ENCODE data around the gene VMP1.
"Not testable (repeated sequence)": the region's sequence is repeated elsewhere in the genome, so short reads cannot be mapped to it uniquely, and the experiment has no call there.

The VMP1 gene

GRCh38 chr17:59779521-59779920, 72.1 kb downstream of the VMP1 start:
- DNase-seq (ENCODE audit: low spot score), result no peak

DNA sequence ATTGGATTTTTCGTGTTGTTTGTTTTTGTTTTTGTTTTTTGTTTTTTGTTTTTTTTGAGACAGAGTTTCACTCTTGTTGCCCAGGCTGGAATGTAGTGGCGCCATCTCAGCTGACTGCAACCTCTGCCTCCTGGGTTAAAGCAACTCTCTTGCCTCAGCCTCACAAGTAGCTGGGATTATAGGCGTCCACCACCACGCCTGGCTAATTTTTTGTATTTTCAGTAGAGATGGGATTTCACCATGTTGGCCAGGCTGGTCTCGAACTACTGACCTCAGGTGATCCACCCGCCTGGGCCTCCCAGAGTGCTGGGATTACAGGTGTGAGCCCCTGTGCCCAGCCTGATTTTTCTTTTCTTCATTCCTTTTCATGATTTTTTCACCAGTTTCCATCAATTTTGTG, 73.1 kb downstream of the VMP1 start:
- not testable (repeated sequence) for DNase-seq (ENCODE audit: low spot score)

- peak; percentile 71 for DNase-seq (ENCODE audit: low spot score)
Observed at GRCh38 chr17:59783221-59784047, 76.0 kb downstream of the VMP1 start.

- DNase-seq (ENCODE audit: low spot score), result no peak
Observed at GRCh38 chr17:59785091-59785799, 77.8 kb downstream of the VMP1 start.

- DNase-seq (ENCODE audit: low spot score), result no peak
Observed at GRCh38 chr17:59786213-59786535, 78.7 kb downstream of the VMP1 start.

GRCh38 chr17:59786536-59787319, 79.3 kb downstream of the VMP1 start:
- DNase-seq (ENCODE audit: low spot score), result peak; percentile 94

DNA sequence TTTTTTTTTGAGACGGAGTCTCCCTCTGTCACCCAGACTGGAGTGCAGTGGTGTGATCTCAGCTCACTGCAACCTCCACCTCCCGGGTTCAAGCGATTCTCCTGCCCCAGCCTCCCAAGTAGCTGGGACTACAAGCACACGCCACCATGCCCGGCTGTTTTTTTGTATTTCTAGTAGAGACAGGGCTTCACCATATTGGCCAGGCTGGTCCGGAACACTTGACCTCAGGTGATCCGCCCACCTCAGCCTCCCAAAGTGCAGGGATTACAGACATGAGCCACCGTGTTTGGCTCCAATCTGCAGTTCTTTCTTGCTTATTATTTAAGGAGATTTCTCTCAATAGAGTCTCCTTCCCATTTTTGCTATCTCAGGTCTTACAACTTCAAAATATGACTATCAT, 82.4 kb downstream of the VMP1 start:
- DNase-seq (ENCODE audit: low spot score), result not testable (repeated sequence)

GRCh38 chr17:59790418-59790817, 83.0 kb downstream of the VMP1 start:
- DNase-seq (ENCODE audit: low spot score), result not testable (repeated sequence)

- no peak for DNase-seq (ENCODE audit: low spot score)
Observed at GRCh38 chr17:59790910-59791309, 83.5 kb downstream of the VMP1 start.

DNA sequence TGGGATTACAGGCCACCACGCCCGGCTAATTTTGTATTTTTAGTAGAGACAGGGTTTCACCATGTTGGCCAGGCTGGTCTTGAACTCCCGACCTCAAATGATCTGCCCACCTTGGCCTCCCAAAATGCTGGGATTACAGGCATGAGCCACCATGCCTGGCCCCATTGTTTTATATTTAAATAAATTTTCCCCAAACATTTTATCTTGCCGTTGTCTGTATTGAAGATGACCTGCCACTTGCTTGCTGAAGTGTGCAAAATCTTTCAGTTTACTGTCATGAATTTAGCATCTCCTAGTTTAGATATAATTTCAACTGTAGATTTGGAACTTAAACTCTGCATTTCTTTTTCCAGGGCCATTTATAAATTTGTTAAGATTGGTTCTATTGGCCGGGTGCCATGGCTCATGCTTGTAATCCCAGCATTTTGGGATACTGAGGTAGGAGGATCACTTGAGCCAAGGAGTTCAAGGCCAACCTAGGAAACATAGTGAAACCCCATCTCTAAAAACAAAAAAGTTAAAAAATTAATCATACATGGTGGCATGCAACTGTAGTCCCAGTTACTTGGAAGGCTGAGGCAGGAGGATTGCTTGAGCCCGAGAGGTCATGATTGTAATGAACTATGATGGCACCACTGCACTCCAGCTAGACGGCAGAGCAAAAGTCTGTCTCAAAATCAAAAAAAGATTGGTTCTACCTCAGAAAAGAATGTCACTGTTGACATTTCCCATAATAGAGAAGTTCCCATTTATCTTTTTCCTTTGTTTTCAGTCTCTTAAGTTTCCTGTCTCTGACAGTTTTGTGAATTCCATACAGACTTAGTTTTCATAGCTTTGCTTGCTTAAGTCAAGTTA, 84.4 kb downstream of the VMP1 start:
- DNase-seq (ENCODE audit: low spot score), result no peak

- not testable (repeated sequence) for DNase-seq (ENCODE audit: low spot score)
Observed at GRCh38 chr17:59792458-59792823, 85.0 kb downstream of the VMP1 start.

DNA sequence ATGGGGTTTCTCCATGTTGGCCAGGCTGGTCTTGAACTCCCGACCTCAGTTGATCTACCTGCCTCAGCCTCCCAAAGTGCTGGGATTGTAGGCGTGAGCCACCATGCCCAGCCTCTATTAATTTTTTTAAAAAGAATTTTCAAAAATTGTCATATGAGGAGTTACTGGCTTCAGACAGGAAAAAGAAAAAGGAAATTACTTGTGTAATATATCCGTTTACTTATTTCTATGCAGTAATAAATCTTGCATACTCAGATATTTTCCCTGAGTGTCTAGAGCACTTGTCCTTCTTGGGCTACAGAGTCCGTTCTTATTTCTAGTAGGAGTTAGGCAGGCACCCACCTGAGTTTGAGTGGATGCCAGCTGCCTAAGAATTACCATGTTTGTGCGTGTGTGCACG, 85.8 kb downstream of the VMP1 start:
- DNase-seq (ENCODE audit: low spot score), result no peak

DNA sequence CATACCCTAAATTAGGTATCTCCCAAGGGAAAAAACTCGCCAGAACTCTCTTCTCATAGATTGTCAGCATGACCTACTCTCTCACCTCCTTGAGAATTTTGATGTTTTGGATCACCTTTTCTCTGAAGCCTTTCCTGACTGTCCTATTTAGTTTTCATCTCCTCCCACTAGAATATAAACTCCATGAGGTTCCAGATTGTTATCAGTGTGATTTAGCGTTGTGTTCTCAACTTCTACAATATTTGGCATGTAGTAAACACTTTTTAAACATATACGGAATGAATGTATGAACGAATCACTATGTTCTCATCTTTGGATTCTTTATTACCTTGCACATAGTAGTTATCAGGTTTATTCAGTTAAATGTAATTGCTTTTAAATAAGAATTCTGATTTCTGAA, 88.7 kb downstream of the VMP1 start:
- no peak for DNase-seq (ENCODE audit: low spot score)

DNA sequence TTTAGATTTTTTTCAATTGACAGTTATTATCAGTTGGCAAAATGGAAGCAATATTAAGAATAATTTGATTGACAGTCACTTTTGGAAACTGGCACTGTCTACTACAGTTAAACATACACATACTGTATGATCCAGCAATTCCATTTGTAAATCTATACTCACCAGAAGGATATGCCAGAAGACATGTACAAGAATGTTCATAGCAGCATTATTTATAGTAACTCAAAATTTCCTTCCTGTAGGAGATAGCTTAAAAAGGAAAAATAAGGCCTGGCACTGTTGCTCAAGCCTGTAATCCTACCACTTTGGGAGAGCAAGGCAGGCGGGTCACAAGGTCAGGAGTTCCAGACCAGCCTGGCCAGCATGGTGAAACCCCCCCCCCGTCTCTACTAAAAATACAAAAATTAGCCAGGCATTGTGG, 89.3 kb downstream of the VMP1 start:
- DNase-seq (ENCODE audit: low spot score), result no peak

GRCh38 chr17:59798111-59798510, 90.7 kb downstream of the VMP1 start:
- DNase-seq (ENCODE audit: low spot score), result no peak

GRCh38 chr17:59800530-59800942, 93.1 kb downstream of the VMP1 start:
- no peak for DNase-seq (ENCODE audit: low spot score)

DNA sequence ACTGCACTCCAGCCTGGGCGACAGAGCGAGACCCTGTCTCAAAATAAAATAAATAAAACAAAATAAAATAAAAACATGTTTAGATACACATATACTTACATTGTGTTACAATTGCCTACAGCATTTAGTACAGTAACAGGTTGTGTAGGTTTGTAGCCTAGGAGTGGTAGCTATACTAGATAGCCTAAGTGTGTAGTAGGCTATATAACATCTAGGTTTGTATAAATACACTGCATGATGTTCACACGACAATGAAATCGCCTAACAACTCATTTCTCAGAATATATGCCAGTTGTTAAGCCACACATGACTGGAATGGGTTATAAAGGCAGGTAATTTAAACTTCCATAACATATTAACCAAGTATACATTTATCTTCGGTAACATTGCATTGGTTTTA, 94.7 kb downstream of the VMP1 start:
- DNase-seq (ENCODE audit: low spot score), result no peak

- peak; percentile 55 for DNase-seq (ENCODE audit: low spot score)
Observed at GRCh38 chr17:59804901-59805465, 97.5 kb downstream of the VMP1 start.

DNA sequence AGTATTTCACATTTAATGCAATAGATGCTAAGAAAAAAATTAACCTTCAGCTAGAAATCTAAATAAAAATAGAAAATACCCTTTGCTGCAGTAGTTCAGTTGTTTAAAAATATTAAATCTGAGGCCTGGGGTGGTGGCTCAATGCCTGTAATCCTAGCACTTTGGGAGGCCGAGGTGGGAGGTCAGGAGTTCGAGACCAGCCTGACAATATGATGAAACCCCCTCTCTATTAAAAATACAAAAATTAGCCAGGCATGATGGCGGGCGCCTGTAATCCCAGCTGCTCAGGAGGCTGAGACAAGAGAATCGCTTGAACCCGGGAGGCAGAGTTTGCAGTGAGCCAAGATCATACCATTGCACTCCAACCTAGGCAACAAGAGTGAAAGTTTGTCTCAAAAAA, 98.9 kb downstream of the VMP1 start:
- not testable (repeated sequence) for DNase-seq (ENCODE audit: low spot score)

DNA sequence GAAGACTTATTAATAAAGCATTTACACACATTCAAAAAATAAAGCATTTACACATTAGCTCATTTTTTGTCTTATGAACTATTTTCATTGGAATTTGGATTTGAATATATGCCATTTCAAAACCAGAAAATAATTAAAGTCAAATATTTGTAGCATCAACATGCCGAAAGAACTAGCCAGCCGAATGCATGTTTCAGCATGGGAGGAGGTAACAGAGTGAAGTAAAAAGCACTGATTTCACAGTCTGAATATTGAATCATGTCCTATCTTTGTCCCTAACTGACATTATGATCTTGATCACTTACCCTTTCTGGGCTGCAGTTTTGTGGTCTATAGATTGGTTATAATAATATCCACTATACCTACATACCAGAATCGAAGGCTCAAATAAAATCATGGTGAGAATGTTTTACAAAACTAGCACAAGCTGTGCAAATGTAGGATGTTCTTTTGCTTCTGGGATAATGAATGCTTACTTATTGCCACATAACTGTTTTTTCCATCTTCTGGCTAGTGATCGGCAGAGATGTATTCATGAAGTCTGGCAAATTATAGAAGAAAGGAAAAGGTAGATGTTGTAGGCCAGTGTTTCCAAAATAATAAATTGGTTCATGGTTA, 100.5 kb downstream of the VMP1 start:
- DNase-seq (ENCODE audit: low spot score), result no peak

GRCh38 chr17:59810894-59811153, 103.4 kb downstream of the VMP1 start:
- DNase-seq (ENCODE audit: low spot score), result no peak
